Transverse colon (tissue), 4 donors: ENCODE data around the gene PTGFR.

Source experiments
- EP300 ChIP-seq: sonication (generic); formaldehyde crosslinking; IDR thresholded peaks from one replicate; pipeline ENCODE4 v1.6.1; 2017; ENCODE audit warnings: antibody characterized with exemption, low read depth
- POLR2A ChIP-seq: fragments of 450-650 bp; IDR thresholded peaks from one replicate; pipeline ENCODE4 v1.6.1; 2016; ENCODE audit warnings: antibody characterized with exemption, mild to moderate bottlenecking, moderate library complexity
- POLR2AphosphoS5 ChIP-seq, 3 donors: sonication (generic); formaldehyde crosslinking; IDR thresholded peaks; one replicate each; pipeline ENCODE4 v1.6.1; 2016; ENCODE audit warnings: antibody characterized with exemption in 3 of 3
- TF ChIP-seq, protein P1 (sequence below), 5 experiments: fragments of 200-600 bp in 3 of 5; fragments of 450-650 bp in 2 of 5; sonication (generic) in 3 of 5; IDR thresholded peaks; 1 replicate in 2 of 5; 2 replicates in 3 of 5; pipeline ENCODE4 v1.5.1; 2016 to 2017; ENCODE audit warnings: antibody characterized with exemption in 5 of 5, inconsistent platforms in 3 of 5, mild to moderate bottlenecking in 2 of 5, moderate library complexity in 1 of 5

DNA sequence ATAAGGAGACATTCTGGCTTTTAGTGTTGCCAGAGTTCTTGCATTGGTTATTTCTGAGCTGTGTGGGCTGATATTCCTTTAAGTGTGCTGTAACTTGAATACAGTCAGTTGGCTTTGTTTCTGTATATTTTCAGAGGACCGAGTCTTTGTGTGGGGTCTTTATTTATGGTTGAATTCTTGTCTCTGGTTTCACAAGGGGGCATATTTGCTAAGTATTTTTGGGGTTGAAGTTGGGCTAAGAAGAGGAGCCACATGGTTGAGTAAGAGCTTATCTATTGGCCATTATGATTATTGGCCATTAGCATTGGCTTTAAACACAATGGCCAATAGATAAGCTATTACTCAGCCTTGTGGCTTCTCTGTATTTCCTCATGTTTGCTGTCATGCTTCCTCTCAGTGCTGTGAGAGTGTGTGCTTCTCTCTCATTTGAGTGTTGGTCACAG lies 26.3 kb upstream of the PTGFR start:
- TF ChIP-seq, protein P1, sequence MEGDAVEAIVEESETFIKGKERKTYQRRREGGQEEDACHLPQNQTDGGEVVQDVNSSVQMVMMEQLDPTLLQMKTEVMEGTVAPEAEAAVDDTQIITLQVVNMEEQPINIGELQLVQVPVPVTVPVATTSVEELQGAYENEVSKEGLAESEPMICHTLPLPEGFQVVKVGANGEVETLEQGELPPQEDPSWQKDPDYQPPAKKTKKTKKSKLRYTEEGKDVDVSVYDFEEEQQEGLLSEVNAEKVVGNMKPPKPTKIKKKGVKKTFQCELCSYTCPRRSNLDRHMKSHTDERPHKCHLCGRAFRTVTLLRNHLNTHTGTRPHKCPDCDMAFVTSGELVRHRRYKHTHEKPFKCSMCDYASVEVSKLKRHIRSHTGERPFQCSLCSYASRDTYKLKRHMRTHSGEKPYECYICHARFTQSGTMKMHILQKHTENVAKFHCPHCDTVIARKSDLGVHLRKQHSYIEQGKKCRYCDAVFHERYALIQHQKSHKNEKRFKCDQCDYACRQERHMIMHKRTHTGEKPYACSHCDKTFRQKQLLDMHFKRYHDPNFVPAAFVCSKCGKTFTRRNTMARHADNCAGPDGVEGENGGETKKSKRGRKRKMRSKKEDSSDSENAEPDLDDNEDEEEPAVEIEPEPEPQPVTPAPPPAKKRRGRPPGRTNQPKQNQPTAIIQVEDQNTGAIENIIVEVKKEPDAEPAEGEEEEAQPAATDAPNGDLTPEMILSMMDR (IDR thresholded peaks at IDR 0.05) = no peak
- no peak for TF ChIP-seq POLR2A
- TF ChIP-seq POLR2AphosphoS5 (IDR thresholded peaks at IDR 0.05) = no peak
- no peak for TF ChIP-seq EP300
